Left lobe of liver (tissue), 2 donors: ENCODE data around the gene APOLD1. TPM values are rescaled to one million over a fixed set of nuclear protein-coding genes. Genes with fewer than 3 reads are reported as not detected.
"Not testable (repeated sequence)": the region's sequence is repeated elsewhere in the genome, so short reads cannot be mapped to it uniquely, and the experiment has no call there.

Experiments used
- ATAC-seq: fragments of 200-7000 bp; cut with Tn5 transposase; one replicate; pipeline ENCODE4 v1.9.1; 2020; ENCODE audit warnings: mild to moderate bottlenecking, moderate library complexity
- DNase-seq: peaks from one replicate; pipeline ENCODE4 v3.0.0-alpha.2; 2020; ENCODE audit warnings: low spot score
- total RNA-seq: library from RNA; stranded (reverse); gene quantifications from one replicate; pipeline ENCODE4 v1.2.1, GENCODE V29; 2021
- donor health status: DM: no; HTN: no; CAD: no; lungs with moderate emphysema.
- donor health status: DM: no; HTN: yes; CAD: no.

The APOLD1 gene
- total RNA-seq, 1 donor from 2014 or later = 1.5 TPM

GRCh38 chr12:12837025-12837812, 51.8 kb downstream of the APOLD1 start:
- no peak for DNase-seq
- ATAC-seq = peak; percentile 72

DNA sequence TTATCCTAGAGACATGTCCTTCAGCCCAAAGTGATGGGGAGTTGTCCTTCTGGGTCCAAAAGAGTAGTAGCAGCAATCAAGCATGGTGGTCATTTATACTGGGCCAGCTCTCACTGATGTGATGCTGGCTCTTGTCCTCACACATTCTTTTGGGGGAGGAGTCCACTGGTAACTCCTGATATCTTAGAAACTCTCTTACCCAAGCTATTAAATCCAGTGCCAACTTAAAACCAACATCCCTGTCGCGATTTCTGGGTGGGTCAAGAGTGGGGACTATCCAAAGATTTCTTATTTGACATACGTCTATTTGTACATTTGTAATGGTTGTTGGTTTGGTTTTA, 52.3 kb downstream of the APOLD1 start:
- no peak for DNase-seq
- no peak for ATAC-seq

GRCh38 chr12:12839003-12839395, 53.5 kb downstream of the APOLD1 start:
- ATAC-seq (no peak), DNase-seq (no peak)

DNA sequence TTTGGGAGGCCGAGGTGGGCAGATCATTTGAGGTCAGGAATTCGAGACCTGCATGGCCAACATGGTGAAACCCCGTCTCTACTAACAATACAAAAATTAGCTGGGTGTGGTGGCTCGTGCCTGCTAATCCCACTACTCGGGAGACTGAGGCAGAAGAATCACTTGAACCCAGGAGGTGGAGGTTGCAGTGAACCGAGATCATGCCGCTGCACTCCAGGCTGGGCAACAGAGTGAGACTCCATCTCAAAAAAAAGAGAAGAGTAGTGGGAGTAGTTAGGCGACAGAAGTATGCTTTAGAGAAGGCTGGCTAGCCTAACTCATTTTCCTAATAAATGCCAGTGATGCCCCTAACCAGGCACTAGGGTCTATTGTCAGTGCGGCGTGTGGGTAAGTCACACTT, 54.0 kb downstream of the APOLD1 start:
- DNase-seq = not testable (repeated sequence)

GRCh38 chr12:12839873-12840579, 54.6 kb downstream of the APOLD1 start:
- ATAC-seq = no peak
- DNase-seq = no peak

More for the DNA sequence above, 54.0 kb downstream of the APOLD1 start:
- not testable (repeated sequence) for ATAC-seq

DNA sequence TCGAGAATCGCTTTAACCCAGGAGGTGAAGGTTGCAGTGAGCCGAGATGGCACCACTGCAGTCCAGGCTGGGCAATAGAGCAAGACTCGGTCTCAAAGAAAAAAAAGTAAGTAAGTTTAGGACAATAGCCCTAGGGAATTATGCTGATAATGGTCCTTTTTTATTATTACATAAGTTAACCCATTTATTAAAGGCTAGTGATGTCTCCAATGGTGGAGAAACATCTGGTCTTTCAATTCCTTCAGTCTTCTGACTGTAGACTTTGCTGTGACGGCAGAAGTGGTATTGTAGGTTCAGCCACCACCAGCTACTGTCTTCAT, 55.1 kb downstream of the APOLD1 start:
- DNase-seq (no peak), ATAC-seq (no peak)

Other genes starting within 250 kb of the APOLD1 start
- 46.2 TPM for gene DUSP16, start 222.8 kb upstream of the APOLD1 start, total RNA-seq
- 23.3 TPM for gene CREBL2, start 173.8 kb upstream of the APOLD1 start, total RNA-seq
- gene GPR19, start 89.5 kb upstream of the APOLD1 start, total RNA-seq = 0.18 TPM
- 25.5 TPM for gene CDKN1B, start 68.3 kb upstream of the APOLD1 start, total RNA-seq
- gene DDX47, start 27.7 kb downstream of the APOLD1 start, total RNA-seq = 22.7 TPM
- gene GPRC5A, start 105.9 kb downstream of the APOLD1 start, total RNA-seq = 0.73 TPM
- gene GPRC5D, start 166.5 kb downstream of the APOLD1 start, total RNA-seq = not detected
- gene HEBP1, start 214.6 kb downstream of the APOLD1 start, total RNA-seq = 86.6 TPM